Measurements from ENCODE around the gene TIAM1.

TIAM1 gene

DNA sequence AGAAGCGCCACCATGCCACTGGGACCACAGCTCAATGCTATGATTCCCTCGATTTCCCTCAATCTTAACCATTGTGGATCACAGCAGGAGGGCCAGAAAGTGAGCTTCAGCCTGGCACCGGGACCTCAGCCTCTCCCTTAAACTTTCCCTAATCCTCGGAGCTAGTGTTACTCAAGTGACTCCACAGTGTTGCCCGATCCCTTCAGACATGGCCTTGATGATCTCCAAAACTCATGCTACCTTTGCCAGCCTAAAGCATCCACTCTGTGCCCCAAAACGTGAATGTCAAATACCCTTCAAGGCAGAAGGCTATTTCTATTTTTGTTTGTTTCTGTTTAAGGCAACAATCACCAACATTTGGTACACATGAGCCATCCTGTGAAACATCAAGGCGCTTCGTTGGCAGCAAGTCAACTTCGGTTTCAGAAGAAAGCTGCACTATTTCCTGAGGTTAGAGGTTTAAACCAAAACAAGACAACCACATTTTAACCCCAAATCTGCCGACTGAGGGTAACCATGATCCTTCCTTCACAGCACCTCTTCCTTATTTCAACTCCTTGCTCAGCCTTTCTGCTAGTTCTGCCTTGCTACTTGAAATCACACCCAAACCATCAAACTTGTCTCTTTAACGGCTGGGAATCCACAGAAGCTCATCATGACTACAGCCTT, 211.4 kb downstream of the TIAM1 start:
- peak; percentile 41 for DNase-seq

GRCh38 chr21:31130821-31131220, 213.2 kb downstream of the TIAM1 start:
- DNase-seq = no peak

DNA sequence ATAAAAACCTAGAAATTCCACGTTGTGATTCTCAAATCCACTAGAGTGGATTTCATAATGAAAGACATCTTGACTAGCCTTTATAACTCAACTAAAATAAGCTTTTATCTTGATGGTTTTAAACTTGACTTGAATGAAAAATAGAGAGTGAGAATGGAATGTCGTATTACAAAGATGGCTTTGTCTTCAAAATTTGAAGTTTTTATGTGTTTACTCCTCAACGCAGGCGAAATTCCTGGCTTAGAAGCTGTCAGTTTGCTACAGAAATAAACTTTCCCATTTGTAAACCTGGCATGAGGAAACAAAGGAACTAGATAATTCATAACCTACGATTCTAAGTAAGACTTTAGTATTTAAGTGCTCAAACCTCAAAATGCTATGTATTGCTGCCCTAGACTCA, 215.8 kb downstream of the TIAM1 start:
- DNase-seq = no peak

DNA sequence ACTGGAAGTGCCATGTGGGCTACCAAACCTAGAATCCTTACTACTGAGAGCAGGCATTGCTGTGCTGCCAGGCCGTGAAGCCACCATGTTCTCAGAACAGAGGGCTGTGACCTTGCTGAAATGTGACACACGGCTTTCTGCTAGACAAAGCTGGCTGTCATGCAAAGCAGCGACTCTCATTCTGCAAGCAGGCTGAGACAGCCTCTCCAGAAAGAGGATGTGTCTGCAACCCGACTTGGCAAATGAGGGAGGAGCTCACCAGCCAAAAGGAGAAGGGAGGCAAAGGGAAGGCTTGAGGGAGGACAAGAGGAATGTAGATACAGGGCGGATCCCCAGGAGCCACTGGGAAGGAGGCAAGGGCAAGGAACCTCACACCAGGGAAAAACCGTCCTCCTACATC, 220.1 kb downstream of the TIAM1 start:
- no peak for DNase-seq

GRCh38 chr21:31119199-31119598, 224.9 kb downstream of the TIAM1 start:
- no peak for DNase-seq

DNA sequence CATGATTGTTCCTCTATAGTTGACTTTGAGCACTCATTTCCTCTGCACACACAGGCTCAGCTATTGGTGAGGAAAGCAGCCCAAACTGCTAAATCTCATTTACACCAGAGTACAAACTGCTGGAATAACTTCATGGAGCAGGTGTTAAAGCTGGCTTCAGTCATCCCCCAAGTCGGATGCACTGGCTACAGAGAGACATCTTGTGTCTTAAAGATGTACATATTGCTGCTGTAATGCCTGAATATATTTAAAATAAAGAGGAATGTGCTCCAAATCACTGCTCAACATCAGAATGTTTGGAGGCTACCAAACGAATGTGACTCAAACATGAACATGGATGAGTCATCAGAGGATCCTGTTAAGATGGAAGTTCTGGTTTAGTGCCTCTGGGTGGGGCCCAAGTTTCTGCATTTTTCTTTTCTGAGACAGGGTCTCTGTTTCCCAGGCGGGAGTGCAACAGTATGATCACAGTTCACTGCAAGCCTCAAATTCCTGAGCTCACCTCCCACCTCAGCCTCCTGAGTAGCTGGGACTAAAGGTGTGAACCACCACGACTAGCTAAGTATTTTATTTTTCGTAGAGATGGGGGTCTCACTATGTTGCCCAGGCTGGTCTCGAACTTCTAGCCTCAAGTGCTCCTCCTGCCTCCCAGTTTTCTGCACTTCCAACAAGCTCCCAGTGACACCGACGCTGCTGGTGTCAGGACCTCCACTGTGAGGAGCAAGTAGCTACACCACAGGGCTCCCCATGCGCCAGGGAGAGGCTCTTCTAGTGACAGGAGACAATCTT, 226.7 kb downstream of the TIAM1 start:
- no peak for DNase-seq

- DNase-seq = no peak
These were observed 228.8 kb downstream of the TIAM1 start for GRCh38 chr21:31115249-31115648.

- no peak for DNase-seq
These were observed 233.0 kb downstream of the TIAM1 start for GRCh38 chr21:31111093-31111492.

DNA sequence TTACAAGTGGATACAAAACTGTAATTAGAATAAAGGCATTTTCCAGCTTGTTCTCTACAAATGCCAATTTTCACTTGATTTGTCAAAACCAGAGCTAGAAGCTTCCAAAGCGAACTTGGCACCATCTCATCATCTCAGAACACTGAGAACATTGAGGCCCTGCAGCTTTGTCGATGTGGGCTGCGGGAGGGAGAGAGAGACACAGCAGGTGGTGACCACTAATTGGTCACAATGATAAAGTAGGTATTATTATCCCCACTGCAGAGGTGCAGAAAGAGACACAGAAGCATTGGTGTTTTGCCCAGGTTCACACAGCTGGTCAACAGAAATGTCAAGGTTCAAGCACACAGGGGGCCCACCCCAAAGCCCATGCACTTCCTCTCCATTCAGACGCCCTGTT, 233.6 kb downstream of the TIAM1 start:
- no peak for DNase-seq

GRCh38 chr21:31107871-31108270, 236.2 kb downstream of the TIAM1 start:
- DNase-seq = no peak

DNA sequence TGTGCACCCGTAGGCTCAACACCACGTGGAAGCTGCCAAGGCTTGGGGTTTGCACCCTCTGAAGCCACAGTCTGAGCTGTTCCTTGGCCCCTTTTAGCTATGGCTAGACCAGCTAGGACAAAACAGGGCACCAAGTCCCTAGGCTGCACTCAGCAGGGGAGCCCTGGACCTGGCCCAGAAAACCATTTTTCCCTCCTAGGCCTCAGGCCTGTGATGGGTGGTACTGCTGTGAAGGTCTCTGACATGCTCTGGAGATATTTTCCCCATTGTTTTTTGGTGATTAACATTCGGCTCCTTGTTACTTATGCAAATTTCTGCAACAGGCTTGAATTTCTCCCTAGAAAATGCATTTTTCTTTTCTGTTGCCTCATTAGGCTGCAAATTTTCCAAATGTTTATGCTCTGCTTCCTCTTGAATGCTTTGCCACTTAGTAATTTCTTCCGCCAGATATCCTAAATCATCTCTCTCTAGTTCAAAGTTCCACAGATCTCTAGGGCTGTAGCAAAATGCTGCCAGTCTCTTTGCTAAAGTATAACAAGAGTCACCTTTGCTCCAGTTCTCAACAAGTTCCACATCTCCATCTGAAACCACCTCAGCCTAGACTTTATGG, 236.8 kb downstream of the TIAM1 start:
- no peak for DNase-seq

DNA sequence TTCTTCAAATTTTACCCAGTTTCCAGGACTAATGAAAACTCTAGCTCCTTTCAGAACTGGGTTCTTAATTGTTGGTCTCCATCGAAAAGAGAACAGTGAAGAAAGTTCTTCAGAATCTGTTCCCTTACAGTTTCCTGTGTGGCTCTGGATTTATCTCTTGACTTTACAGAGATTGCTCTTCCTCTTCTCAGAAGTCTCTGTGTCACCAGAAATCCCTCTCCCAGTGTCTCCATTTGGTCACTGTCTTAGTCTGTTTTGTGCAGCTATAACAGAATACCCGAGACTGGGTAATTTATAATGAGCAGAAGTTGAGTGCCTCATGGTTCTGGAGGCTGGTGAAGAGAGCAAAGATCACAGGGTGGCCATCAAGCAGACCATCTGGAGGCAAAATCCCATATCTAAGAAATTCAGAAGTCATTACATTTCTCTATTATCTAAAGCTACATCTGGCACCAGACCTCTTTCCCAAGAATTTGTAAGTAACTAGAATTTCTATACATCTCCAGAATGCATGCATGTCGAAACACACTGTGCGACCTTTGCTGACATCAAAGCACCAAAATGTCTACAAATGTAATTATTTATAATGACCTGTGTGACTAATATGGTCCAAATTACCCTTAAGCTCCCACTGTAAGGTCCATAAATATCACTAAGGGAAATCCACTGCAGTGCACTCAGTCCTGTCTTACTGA, 240.3 kb downstream of the TIAM1 start:
- DNase-seq = no peak

DNA sequence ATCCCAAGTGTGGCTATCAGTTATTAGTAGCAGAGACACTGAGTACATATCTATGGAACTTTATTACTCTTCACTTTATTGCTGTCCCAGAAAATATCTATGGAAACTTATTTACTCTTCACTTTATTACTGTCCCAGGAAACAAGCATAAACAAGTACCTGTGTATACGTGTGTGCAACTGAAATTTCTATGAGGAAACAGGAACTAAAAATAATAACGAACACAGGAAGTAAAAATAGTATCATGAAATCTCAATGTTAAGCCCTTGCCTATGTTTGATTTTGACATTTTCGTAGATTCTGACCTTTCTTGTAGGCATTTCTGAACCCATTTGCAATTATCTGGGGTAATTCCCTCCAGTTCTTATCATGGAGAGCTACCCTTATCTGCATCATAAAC, 240.9 kb downstream of the TIAM1 start:
- no peak for DNase-seq

DNA sequence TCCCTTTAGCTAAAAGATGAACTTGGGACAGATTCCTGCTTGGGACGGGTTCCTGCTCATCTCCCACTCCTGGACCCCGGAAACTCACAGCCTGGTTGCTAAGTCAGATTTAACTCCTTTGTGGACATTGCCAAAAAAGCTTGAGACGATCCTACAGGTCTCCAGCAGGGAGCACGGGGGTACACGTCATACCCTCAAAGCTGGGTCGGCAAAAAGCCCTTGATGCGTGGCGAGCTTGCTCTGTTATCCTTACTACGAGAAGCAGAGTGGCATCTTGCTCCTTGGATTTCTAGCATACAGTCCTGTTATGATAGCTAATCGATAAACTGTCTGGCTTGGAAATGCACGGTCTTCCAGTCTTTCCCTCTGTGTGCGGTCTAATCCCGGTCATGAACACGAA, 244.9 kb downstream of the TIAM1 start:
- DNase-seq = no peak

DNA sequence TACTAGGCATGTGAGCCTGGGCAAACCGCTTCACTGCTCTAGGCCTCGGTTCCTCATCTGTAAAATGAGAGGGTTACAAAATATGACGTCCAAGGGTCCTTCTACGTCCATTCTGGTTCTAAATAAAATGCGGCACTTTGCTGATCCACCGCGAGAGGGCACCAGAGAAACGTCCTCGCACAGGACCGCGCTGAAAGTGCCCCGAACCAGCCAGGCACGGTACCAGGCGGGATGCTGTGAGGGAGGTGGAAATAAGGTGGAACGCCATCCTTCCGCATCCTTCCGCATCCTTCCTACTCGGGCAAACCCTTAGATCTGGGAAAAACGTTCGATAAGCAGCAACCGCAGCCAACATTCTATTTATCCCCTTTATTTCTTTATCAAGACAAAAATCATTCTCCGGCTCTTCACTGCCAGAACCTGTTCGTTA, 245.5 kb downstream of the TIAM1 start:
- DNase-seq = peak; percentile 67

GRCh38 chr21:31092832-31093625, 251.0 kb downstream of the TIAM1 start:
- no peak for DNase-seq

DNA sequence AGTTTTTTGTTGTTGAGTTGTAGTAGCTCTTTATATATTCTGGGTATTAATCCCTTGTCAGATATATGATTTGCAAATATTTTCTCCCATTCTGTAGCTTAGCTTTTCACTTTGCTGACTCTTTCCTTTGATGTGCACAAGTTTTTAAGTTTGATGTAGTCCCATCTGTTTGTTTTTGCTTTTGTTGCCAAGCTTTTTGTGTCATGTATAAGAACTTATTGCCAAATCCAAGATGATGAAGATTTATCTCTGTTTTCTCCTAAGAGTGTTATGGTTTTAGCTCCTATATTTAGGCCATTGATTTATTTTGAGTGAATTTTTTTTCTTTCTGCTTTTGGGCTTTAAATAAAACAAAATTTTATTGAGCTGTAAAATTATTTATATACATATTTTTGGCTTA, 253.7 kb downstream of the TIAM1 start:
- DNase-seq = no peak

GRCh38 chr21:31088474-31088751, 255.6 kb downstream of the TIAM1 start:
- DNase-seq = no peak

DNA sequence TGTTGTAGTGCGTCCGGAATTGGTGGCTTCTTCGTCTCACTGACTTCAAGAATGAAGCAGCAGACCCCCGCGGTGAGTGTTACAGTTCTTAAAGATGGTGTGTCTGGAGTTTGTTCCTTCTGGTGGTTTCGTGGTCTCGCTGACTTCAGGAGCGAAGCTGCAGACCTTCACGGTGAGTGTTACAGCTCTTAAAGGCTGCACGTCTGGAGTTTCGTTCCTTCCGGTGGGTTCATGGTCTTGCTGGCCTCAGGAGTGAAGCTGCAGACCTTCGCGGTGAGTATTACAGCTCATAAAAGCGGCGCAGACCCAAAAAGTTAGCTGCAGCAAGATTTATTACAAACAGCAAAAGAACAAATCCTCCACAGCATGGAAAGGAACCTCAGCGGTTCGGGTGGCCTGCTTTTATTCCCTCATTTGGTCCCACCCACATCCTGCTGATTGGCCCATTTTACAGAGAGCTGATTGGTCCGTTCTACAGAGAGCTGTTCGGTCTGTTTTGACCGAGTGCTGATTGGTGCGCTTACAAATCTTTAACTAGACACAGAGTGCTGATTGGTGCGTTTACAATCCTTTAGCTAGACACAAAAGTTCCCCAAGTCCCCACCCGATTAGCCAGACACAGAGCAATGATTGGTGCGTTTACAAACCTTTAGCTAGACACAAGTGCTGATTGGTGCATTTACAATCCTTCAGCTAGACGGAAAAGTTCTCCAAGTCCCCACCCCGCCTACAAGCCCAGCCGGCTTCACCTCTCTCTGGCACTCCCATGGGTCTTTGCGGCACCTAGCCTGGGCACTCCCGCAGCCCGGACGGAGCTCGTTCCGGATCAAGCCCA, 256.2 kb downstream of the TIAM1 start:
- no peak for DNase-seq

GRCh38 chr21:31084689-31085088, 259.4 kb downstream of the TIAM1 start:
- DNase-seq = no peak

DNA sequence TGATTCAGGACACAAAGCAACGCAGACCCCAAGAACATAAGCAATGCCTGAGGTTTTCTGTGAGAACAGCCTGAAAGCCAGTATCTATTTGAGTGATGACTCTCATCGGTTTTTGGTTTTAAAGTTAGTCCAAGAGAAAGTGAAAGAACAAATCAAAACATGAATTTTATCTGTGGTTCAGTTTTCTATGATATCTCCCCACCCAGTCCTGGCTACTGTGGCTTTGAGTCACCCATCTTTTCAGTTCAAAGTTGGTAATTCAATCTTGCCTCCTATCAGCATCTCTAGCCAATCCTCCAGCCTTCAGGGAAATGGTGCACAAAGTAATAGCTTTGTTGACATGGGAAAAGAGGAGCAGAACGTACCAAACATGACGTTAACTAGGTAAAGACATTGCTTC, 265.3 kb downstream of the TIAM1 start:
- no peak for DNase-seq

- DNase-seq = no peak
These were observed 265.8 kb downstream of the TIAM1 start for GRCh38 chr21:31078216-31078615.
